Gastroesophageal sphincter (tissue), 4 donors: ENCODE measurements around the gene FRMD3. TPM values are rescaled to one million over a fixed set of nuclear protein-coding genes. Genes with fewer than 3 reads are reported as not detected.

Experiments used
- ATAC-seq: fragments of 150-250 bp; one replicate; pipeline ENCODE4 v1.9.1; 2016; ENCODE audit warnings: mild to moderate bottlenecking, moderate library complexity
- H3K27ac ChIP-seq, 4 donors: fragments of 200-600 bp; sonication (generic) in 3 of 4; 1 replicate in 3 of 4; 2 replicates in 1 of 4; pipeline ENCODE4 v1.5.1; 2016 to 2019
- H3K27me3 ChIP-seq: fragments of 200-600 bp; sonication (generic); one replicate; pipeline ENCODE4 v1.5.1; 2019
- H3K36me3 ChIP-seq, 2 donors: fragments of 200-600 bp; sonication (generic); one replicate each; pipeline ENCODE4 v1.5.1; 2019; ENCODE audit warnings: control low read depth in 1 of 2
- H3K4me1 ChIP-seq, 3 donors: fragments of 200-600 bp; sonication (generic); 1 replicate in 2 of 3; 2 replicates in 1 of 3; pipeline ENCODE4 v1.5.1; 2016 to 2019; ENCODE audit warnings: control low read depth in 2 of 3
- H3K4me3 ChIP-seq, 2 donors: fragments of 200-600 bp; sonication (generic); one replicate each; pipeline ENCODE4 v1.5.1; 2019; ENCODE audit warnings: mild to moderate bottlenecking in 1 of 2, moderate library complexity in 1 of 2
- H3K9me3 ChIP-seq, 3 donors: fragments of 200-600 bp; sonication (generic); one replicate each; pipeline ENCODE4 v1.5.1; 2017 to 2019; ENCODE audit warnings: control low read depth in 2 of 3
- CTCF ChIP-seq, 4 experiments: fragments of 200-600 bp in 2 of 4; fragments of 450-650 bp in 2 of 4; sonication (generic) in 1 of 4; IDR thresholded peaks; one replicate each; pipeline ENCODE4 v1.5.1; 2017 to 2019; ENCODE audit warnings: antibody characterized with exemption in 4 of 4, mild to moderate bottlenecking in 2 of 4, moderate library complexity in 2 of 4
- EP300 ChIP-seq: sonication (generic); formaldehyde crosslinking; IDR thresholded peaks from one replicate; pipeline ENCODE4 v1.6.1; 2017; ENCODE audit warnings: antibody characterized with exemption, mild to moderate bottlenecking
- POLR2A ChIP-seq, 2 donors: fragments of 450-650 bp; IDR thresholded peaks; one replicate each; pipeline ENCODE4 v1.6.1; 2017; ENCODE audit warnings: antibody characterized with exemption in 2 of 2, mild to moderate bottlenecking in 2 of 2, moderate library complexity in 1 of 2
- POLR2AphosphoS5 ChIP-seq: sonication (generic); formaldehyde crosslinking; IDR thresholded peaks from one replicate; pipeline ENCODE4 v1.6.1; 2017; ENCODE audit warnings: antibody characterized with exemption
- WGBS, 2 donors: methylation state at CpG; one replicate each; pipeline ENCODE4 v1.1.5; 2018; ENCODE audit warnings: low coverage in 1 of 2; 5-methylcytosine and 5-hydroxymethylcytosine counted together
- total RNA-seq, 4 donors: library from RNA; depleted of rRNA; stranded (reverse); fragments of >200 nt; gene quantifications; one replicate each; pipeline ENCODE4 v1.1.0, GENCODE V29; 2016

FRMD3 gene
- total RNA-seq, 4 donors from 2014 or later: 6.8 to 15.1 (median 11.3) TPM

DNA sequence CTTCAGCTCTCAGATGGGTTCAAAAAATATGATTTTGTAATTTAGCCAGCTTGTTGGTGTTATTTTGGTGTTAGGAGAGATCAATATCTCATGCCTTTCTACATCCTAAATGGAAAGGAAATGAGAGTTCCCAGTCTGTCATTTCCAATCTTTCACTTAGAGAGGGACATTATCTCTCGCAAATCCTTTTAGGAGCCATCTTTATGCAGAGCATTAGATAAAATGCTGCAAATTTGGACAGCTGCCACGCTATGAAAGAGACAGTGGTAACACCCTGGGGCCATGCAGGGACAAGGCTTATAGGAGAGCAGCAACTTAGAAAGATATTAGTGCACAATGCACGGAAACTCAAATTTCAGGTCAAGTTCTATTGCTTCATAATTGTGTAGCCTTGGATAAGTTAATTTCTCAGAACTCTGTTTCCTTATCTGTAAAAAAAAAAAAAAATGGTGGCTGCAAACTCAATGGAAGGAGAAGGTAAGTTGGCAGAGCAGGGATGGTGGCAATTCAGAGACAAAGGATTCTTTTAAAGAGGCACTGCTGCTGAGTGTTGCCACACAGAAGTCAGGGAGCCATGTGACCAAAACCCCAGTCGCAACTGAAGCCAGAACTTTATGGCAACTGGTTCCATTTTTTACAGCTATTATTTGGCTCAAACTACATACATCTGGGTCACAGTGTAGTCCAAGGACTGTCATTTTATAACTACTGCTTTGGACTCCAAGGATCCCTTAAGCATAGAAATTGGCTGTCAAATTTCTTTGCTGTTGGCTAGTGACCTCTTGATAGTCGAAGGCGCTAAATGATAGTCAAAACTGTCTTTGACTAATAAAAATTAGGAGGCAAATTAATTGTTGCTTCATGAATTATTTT is 210.2 kb downstream of the FRMD3 start:
- TF ChIP-seq EP300: no peak
- TF ChIP-seq CTCF (IDR thresholded peaks at IDR 0.05): no peak
- no peak for TF ChIP-seq POLR2A (IDR thresholded peaks at IDR 0.05)
- no peak for TF ChIP-seq POLR2AphosphoS5
- Histone ChIP-seq H3K9me3 (no peaks in the 10 kb centered on the region), H3K36me3 (no peaks in the 10 kb centered on the region), H3K4me1 (no peaks in the 10 kb centered on the region), H3K4me3 (no peak overlapping the region), H3K27ac (no peak overlapping the region), H3K27me3 (no peaks in the 10 kb centered on the region)
- 67 to 69% methylated on average over 5 to 6 of the region's 6 CpGs for WGBS, 2 donors
- ATAC-seq: no peak

GRCh38 chr9:83327323-83327722 is 210.9 kb downstream of the FRMD3 start:
- WGBS, 2 donors: 48% methylated on average over 2 of the region's 3 CpGs; no CpG with 5 or more reads in 1 of the 2 donors
- Histone ChIP-seq H3K4me1 (no peaks in the 10 kb centered on the region), H3K4me3 (no peak overlapping the region), H3K9me3 (no peaks in the 10 kb centered on the region), H3K27ac (no peak overlapping the region), H3K36me3 (no peaks in the 10 kb centered on the region), H3K27me3 (no peaks in the 10 kb centered on the region)
- TF ChIP-seq CTCF (IDR thresholded peaks at IDR 0.05) (no peak), EP300 (no peak), POLR2AphosphoS5 (no peak), POLR2A (IDR thresholded peaks at IDR 0.05) (no peak)
- no peak for ATAC-seq

- Histone ChIP-seq H3K4me3 (no peak overlapping the region), H3K9me3 (no peaks in the 10 kb centered on the region), H3K27ac (no peak overlapping the region), H3K27me3 (no peaks in the 10 kb centered on the region), H3K36me3 (no peaks in the 10 kb centered on the region), H3K4me1 (no peaks in the 10 kb centered on the region)
- no peak for ATAC-seq
- no peak for TF ChIP-seq POLR2A (IDR thresholded peaks at IDR 0.05)
- TF ChIP-seq EP300: no peak
- TF ChIP-seq CTCF (IDR thresholded peaks at IDR 0.05): no peak
- TF ChIP-seq POLR2AphosphoS5: no peak
- WGBS, 2 donors: 93 to 97% methylated on average over 3 of the region's 3 CpGs
These were observed 215.1 kb downstream of the FRMD3 start for GRCh38 chr9:83323148-83323547.

DNA sequence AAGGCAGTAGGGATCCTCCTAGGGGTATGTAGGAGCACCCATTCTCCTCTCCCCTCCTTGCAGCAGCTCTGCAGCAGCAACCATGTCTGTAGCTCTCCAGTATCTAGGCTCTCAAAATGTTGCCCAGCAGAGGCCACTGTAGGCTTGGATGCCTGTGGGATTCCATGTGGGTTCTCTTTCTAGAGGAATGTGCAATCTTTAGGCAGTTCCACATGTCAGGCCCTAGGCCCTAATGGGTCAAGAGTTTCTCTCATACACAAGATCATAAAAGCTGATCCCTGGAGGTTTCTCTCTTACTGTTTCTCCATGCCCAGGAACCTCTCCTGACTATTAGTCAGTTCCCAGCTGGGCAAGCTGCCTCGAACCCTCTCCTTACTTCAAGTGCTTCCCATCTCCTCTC is 215.8 kb downstream of the FRMD3 start:
- TF ChIP-seq EP300: no peak
- TF ChIP-seq POLR2AphosphoS5: no peak
- no peak for TF ChIP-seq CTCF (IDR thresholded peaks at IDR 0.05)
- no peak for TF ChIP-seq POLR2A (IDR thresholded peaks at IDR 0.05)
- WGBS, 2 donors: 83 to 100% methylated on average over 1 of the region's 1 CpG
- no peaks in the 10 kb centered on the region for H3K4me1 ChIP-seq
- no peaks in the 10 kb centered on the region for H3K27me3 ChIP-seq
- no peak for ATAC-seq
- H3K27ac ChIP-seq: no peak overlapping the region
- H3K36me3 ChIP-seq: no peaks in the 10 kb centered on the region
- no peak overlapping the region for H3K4me3 ChIP-seq
- no peaks in the 10 kb centered on the region for H3K9me3 ChIP-seq

- 69 to 86% methylated on average over 1 to 2 of the region's 2 CpGs for WGBS, 2 donors
- no peak overlapping the region for H3K4me3 ChIP-seq
- no peak overlapping the region for H3K27ac ChIP-seq
- TF ChIP-seq POLR2A (IDR thresholded peaks at IDR 0.05) (no peak), EP300 (no peak), CTCF (IDR thresholded peaks at IDR 0.05) (no peak), POLR2AphosphoS5 (no peak)
- no peak for ATAC-seq
- no peaks in the 10 kb centered on the region for H3K4me1 ChIP-seq
- H3K27me3 ChIP-seq: no peaks in the 10 kb centered on the region
- H3K36me3 ChIP-seq: peaks cover 0 to 5% of the 10 kb centered on the region in 2 donors
- no peaks in the 10 kb centered on the region for H3K9me3 ChIP-seq
These were observed 221.0 kb downstream of the FRMD3 start for GRCh38 chr9:83317244-83317643.
